T-helper 17 cell (primary cell): ENCODE measurements around the gene GALNT1. TPM values are rescaled to one million over a fixed set of nuclear protein-coding genes. Genes with fewer than 3 reads are reported as not detected.

Source experiments
- ATAC-seq: fragments of 150-1000 bp; cut with Tn5 transposase; 2 replicates; pipeline ENCODE4 v1.10.0; 2021; ENCODE audit warnings: mild to moderate bottlenecking, moderate library complexity
- DNase-seq, 3 donors: peaks; one replicate each; pipeline versions ENCODE4 v3.0.0 to v3.0.0-alpha.2; 2020 to 2021
- H3K9me3 ChIP-seq: one replicate; pipeline ENCODE4 v1.7.0; 2013; ENCODE audit warnings: low read length, mild to moderate bottlenecking; ENCODE audit not compliant: control insufficient read depth, poor library complexity, severe bottlenecking
- H3K27ac Mint-ChIP-seq: one replicate; pipeline ENCODE4 v1.8.0; 2022; ENCODE audit warnings: mild to moderate bottlenecking, moderate library complexity, mixed read lengths
- H3K27me3 Mint-ChIP-seq: one replicate; pipeline ENCODE4 v1.8.0; 2022; ENCODE audit warnings: mixed read lengths
- H3K36me3 Mint-ChIP-seq: one replicate; pipeline ENCODE4 v1.8.0; 2022; ENCODE audit warnings: low read depth, mixed read lengths
- H3K4me1 Mint-ChIP-seq: one replicate; pipeline ENCODE4 v1.8.0; 2022; ENCODE audit warnings: mild to moderate bottlenecking, mixed read lengths
- H3K4me3 Mint-ChIP-seq: one replicate; pipeline ENCODE4 v1.8.0; 2022; ENCODE audit warnings: mild to moderate bottlenecking, moderate library complexity, mixed read lengths
- total RNA-seq, 4 donors: library from RNA in 2 of 4; stranded (reverse) in 2 of 4; gene quantifications; one replicate each; pipeline ENCODE4 v1.2.3 and lab custom pipeline; 2022 to 2026

The GALNT1 gene
- total RNA-seq, 2 donors from 2014 or later = 23.7 to 28.3 TPM

- Mint-ChIP-seq H3K4me1 (peaks cover 12% of the 10 kb centered on the region), H3K27me3 (no peaks in the 10 kb centered on the region), H3K4me3 (no peak overlapping the region), H3K27ac (no peak overlapping the region), H3K36me3 (no peaks in the 10 kb centered on the region)
- DNase-seq (no peak), ATAC-seq (no peak)
- H3K9me3 ChIP-seq = no peaks in the 10 kb centered on the region
Measured at GRCh38 chr18:35616074-35616473, 34.5 kb downstream of the GALNT1 start.

GRCh38 chr18:35616664-35617423 lies 35.3 kb downstream of the GALNT1 start:
- H3K4me3 Mint-ChIP-seq = no peak overlapping the region
- H3K27me3 Mint-ChIP-seq = no peaks in the 10 kb centered on the region
- no peak overlapping the region for H3K27ac Mint-ChIP-seq
- H3K4me1 Mint-ChIP-seq = peaks cover 15% of the 10 kb centered on the region
- DNase-seq = peak; percentile 9 to 24 (median 11)
- ATAC-seq = peak; percentile 98
- no peaks in the 10 kb centered on the region for H3K36me3 Mint-ChIP-seq
- no peaks in the 10 kb centered on the region for H3K9me3 ChIP-seq

GRCh38 chr18:35617865-35618264 lies 36.3 kb downstream of the GALNT1 start:
- DNase-seq = no peak

GRCh38 chr18:35618289-35618688 lies 36.7 kb downstream of the GALNT1 start:
- no peak overlapping the region for H3K4me3 Mint-ChIP-seq
- no peak for DNase-seq
- H3K36me3 Mint-ChIP-seq = no peaks in the 10 kb centered on the region
- no peaks in the 10 kb centered on the region for H3K27me3 Mint-ChIP-seq
- peaks cover 22% of the 10 kb centered on the region for H3K4me1 Mint-ChIP-seq
- ATAC-seq = no peak
- no peaks in the 10 kb centered on the region for H3K9me3 ChIP-seq
- H3K27ac Mint-ChIP-seq = no peak overlapping the region

More at GRCh38 chr18:35617865-35618264, 36.3 kb downstream of the GALNT1 start:
- no peaks in the 10 kb centered on the region for H3K27me3 Mint-ChIP-seq
- no peak for ATAC-seq
- no peak overlapping the region for H3K27ac Mint-ChIP-seq
- H3K4me1 Mint-ChIP-seq = peaks cover 19% of the 10 kb centered on the region
- no peaks in the 10 kb centered on the region for H3K36me3 Mint-ChIP-seq
- H3K4me3 Mint-ChIP-seq = no peak overlapping the region
- no peaks in the 10 kb centered on the region for H3K9me3 ChIP-seq

GRCh38 chr18:35618696-35619095 lies 37.2 kb downstream of the GALNT1 start:
- Mint-ChIP-seq H3K36me3 (no peaks in the 10 kb centered on the region), H3K27ac (no peak overlapping the region), H3K27me3 (no peaks in the 10 kb centered on the region), H3K4me3 (no peak overlapping the region), H3K4me1 (peaks cover 26% of the 10 kb centered on the region)
- H3K9me3 ChIP-seq = no peaks in the 10 kb centered on the region
- ATAC-seq (no peak), DNase-seq (no peak)

- DNase-seq = no peak
- Mint-ChIP-seq H3K27me3 (no peaks in the 10 kb centered on the region), H3K27ac (no peak overlapping the region), H3K4me1 (peaks cover 32% of the 10 kb centered on the region), H3K4me3 (no peak overlapping the region), H3K36me3 (no peaks in the 10 kb centered on the region)
- H3K9me3 ChIP-seq = no peaks in the 10 kb centered on the region
- no peak for ATAC-seq
Measured at GRCh38 chr18:35619464-35619863, 37.9 kb downstream of the GALNT1 start.

GRCh38 chr18:35619941-35620340 lies 38.4 kb downstream of the GALNT1 start:
- no peak for DNase-seq
- Mint-ChIP-seq H3K27me3 (no peaks in the 10 kb centered on the region), H3K36me3 (no peaks in the 10 kb centered on the region), H3K4me1 (peaks cover 32% of the 10 kb centered on the region), H3K4me3 (no peak overlapping the region), H3K27ac (no peak overlapping the region)
- no peaks in the 10 kb centered on the region for H3K9me3 ChIP-seq
- no peak for ATAC-seq

GRCh38 chr18:35620765-35621164 lies 39.2 kb downstream of the GALNT1 start:
- peaks cover 32% of the 10 kb centered on the region for H3K4me1 Mint-ChIP-seq
- no peaks in the 10 kb centered on the region for H3K27me3 Mint-ChIP-seq
- no peak overlapping the region for H3K27ac Mint-ChIP-seq
- ATAC-seq = no peak
- no peak for DNase-seq
- H3K36me3 Mint-ChIP-seq = peaks cover 2% of the 10 kb centered on the region
- no peak overlapping the region for H3K4me3 Mint-ChIP-seq
- H3K9me3 ChIP-seq = no peaks in the 10 kb centered on the region

- Mint-ChIP-seq H3K4me1 (peaks cover 32% of the 10 kb centered on the region), H3K27ac (no peak overlapping the region), H3K27me3 (no peaks in the 10 kb centered on the region), H3K36me3 (peaks cover 2% of the 10 kb centered on the region), H3K4me3 (no peak overlapping the region)
- DNase-seq (no peak), ATAC-seq (no peak)
- H3K9me3 ChIP-seq = no peaks in the 10 kb centered on the region
Measured at GRCh38 chr18:35623255-35623654, 41.7 kb downstream of the GALNT1 start.

GRCh38 chr18:35624146-35624545 lies 42.6 kb downstream of the GALNT1 start:
- no peak for ATAC-seq
- H3K4me1 Mint-ChIP-seq = peaks cover 32% of the 10 kb centered on the region
- H3K27me3 Mint-ChIP-seq = no peaks in the 10 kb centered on the region
- H3K27ac Mint-ChIP-seq = no peak overlapping the region
- no peaks in the 10 kb centered on the region for H3K9me3 ChIP-seq
- H3K36me3 Mint-ChIP-seq = peaks cover 2% of the 10 kb centered on the region
- H3K4me3 Mint-ChIP-seq = peak overlapping the region; percentile 15
- no peak for DNase-seq

- ATAC-seq (no peak), DNase-seq (no peak)
- H3K27me3 Mint-ChIP-seq = no peaks in the 10 kb centered on the region
- H3K36me3 Mint-ChIP-seq = peaks cover 2% of the 10 kb centered on the region
- peaks cover 27% of the 10 kb centered on the region for H3K4me1 Mint-ChIP-seq
- no peaks in the 10 kb centered on the region for H3K9me3 ChIP-seq
- no peak overlapping the region for H3K27ac Mint-ChIP-seq
- no peak overlapping the region for H3K4me3 Mint-ChIP-seq
Measured at GRCh38 chr18:35625232-35625631, 43.7 kb downstream of the GALNT1 start.

- ATAC-seq (no peak), DNase-seq (no peak)
- H3K27ac Mint-ChIP-seq = no peak overlapping the region
- peaks cover 5% of the 10 kb centered on the region for H3K36me3 Mint-ChIP-seq
- no peaks in the 10 kb centered on the region for H3K4me1 Mint-ChIP-seq
- no peaks in the 10 kb centered on the region for H3K9me3 ChIP-seq
- no peaks in the 10 kb centered on the region for H3K27me3 Mint-ChIP-seq
- H3K4me3 Mint-ChIP-seq = no peak overlapping the region
Measured at GRCh38 chr18:35633761-35634160, 52.2 kb downstream of the GALNT1 start.

- Mint-ChIP-seq H3K36me3 (peaks cover 5% of the 10 kb centered on the region), H3K27ac (no peak overlapping the region), H3K4me1 (no peaks in the 10 kb centered on the region), H3K27me3 (no peaks in the 10 kb centered on the region), H3K4me3 (no peak overlapping the region)
- DNase-seq = no peak
- no peak for ATAC-seq
- H3K9me3 ChIP-seq = no peaks in the 10 kb centered on the region
Measured at GRCh38 chr18:35634323-35634722, 52.8 kb downstream of the GALNT1 start.

- Mint-ChIP-seq H3K4me3 (no peak overlapping the region), H3K36me3 (peaks cover 5% of the 10 kb centered on the region), H3K27ac (no peak overlapping the region), H3K27me3 (no peaks in the 10 kb centered on the region), H3K4me1 (no peaks in the 10 kb centered on the region)
- ATAC-seq (no peak), DNase-seq (no peak)
- H3K9me3 ChIP-seq = no peaks in the 10 kb centered on the region
Measured at GRCh38 chr18:35635170-35635569, 53.6 kb downstream of the GALNT1 start.
